Posterior vena cava (tissue), 2 donors: ENCODE data around the gene FGF1. TPM values are rescaled to one million over a fixed set of nuclear protein-coding genes. Genes with fewer than 3 reads are reported as not detected.

Experiments used
- DNase-seq: peaks from one replicate; pipeline ENCODE4 v3.0.0-alpha.2; 2020; ENCODE audit warnings: low spot score
- intact Hi-C, 2 donors: fragments of 100-400 bp; cut with DNase I; formaldehyde crosslinking; loops; one replicate each; pipeline versions ENCODE4 v1.14.1 to v1.14.2; 2022 to 2023
- total RNA-seq, 2 donors: library from RNA; stranded (reverse); fragmentation: NEBNext Ultra II Directional; extraction: Animal tissue kit (Norgen Biotek cat#: 25700); gene quantifications; one replicate each; pipeline ENCODE4 v1.2.1, GENCODE V29; 2021
- donor health status: DM: yes; HTN: yes; CAD: no.
- donor health status: DM: yes; HTN: yes; CAD: no.

The FGF1 gene
- total RNA-seq, 2 donors from 2014 or later: 2.3 to 5.0 TPM

DNA sequence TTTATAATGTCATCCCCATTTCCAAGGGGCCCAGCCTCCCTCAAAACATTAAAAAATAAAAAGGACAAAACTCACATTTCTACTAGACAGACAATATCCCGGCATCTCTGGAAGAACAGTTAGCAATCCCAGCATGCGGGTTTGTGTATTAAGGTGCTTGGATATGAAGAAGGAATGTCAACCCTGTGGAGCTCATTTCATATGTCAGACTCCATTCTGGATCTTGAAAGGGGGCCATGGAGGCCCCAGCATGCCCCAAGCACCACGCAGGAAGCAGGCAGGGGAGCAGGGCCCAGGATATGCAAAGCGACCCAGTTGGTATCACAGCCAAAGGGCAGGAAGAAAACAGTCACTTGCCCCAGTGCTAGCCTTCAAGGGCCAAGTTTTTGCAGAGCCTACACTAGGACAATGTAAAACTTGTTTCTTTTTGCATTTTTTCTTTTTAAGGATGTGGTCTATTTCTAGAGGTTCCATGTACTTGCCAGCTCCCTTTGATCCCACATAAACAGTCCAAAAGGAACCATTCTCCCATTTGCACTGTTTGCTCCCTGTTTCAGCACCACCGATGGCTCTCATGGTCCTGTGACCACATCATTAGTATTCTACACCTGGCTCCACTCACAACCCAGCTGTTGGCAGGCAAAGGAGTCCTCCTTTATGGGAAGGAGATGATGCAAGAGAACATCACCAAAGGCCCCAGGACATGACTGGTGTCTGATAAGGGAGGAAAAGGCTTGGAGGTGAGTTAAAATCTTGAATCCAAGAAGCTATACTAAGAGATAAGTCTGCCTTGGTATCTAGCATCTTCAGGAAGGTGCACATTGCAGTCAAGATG lies 58.3 kb downstream of the FGF1 start:
- intact Hi-C loops: no loop called here
- DNase-seq: no peak

GRCh38 chr5:142626786-142627185 lies 59.1 kb downstream of the FGF1 start:
- DNase-seq: no peak
- intact Hi-C loops: no loop called here

- intact Hi-C loops: no loop called here
- DNase-seq: no peak
Measured at GRCh38 chr5:142626099-142626498, 59.8 kb downstream of the FGF1 start.

GRCh38 chr5:142621227-142621626 lies 64.7 kb downstream of the FGF1 start:
- DNase-seq: no peak
- intact Hi-C loops: no loop called here

GRCh38 chr5:142619815-142620214 lies 66.1 kb downstream of the FGF1 start:
- intact Hi-C loops: no loop called here
- DNase-seq: no peak

- intact Hi-C loops: no loop called here
Measured at GRCh38 chr5:142618130-142618523, 67.8 kb downstream of the FGF1 start.

GRCh38 chr5:142617416-142618129 lies 68.3 kb downstream of the FGF1 start:
- intact Hi-C loops: no loop called here

More at GRCh38 chr5:142618130-142618523, 67.8 kb downstream of the FGF1 start:
- DNase-seq: no peak

GRCh38 chr5:142615948-142616347 lies 69.9 kb downstream of the FGF1 start:
- no peak for DNase-seq
- intact Hi-C loops: no loop called here

More at GRCh38 chr5:142617416-142618129, 68.3 kb downstream of the FGF1 start:
- no peak for DNase-seq

- DNase-seq: no peak
- intact Hi-C loops: loop anchor here in 1 of 2 donors (5.0 kb wide), 2 partner anchors 83 to 273 kb away; no protein-coding TSS in a partner anchor
Measured at GRCh38 chr5:142614054-142614453, 71.8 kb downstream of the FGF1 start.

DNA sequence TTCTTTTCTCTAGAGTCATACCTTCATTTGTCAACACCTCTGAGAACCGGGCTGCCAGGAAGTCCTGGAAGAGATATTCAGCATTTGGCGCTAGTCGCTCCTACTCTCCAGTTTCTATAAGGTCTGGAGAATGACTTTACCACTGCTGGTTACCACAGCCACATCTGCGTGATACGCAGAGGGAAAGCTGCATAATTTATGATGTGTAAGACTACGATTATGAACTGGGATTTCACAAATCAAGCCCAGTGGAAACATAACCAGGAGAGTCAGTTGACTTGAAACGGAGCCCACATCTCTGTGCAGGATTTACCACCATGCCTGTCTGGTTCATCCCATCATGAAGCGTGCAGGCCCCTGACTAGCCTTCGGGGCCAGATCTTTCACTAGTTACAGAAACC lies 72.6 kb downstream of the FGF1 start:
- no peak for DNase-seq
- intact Hi-C loops: loop anchor here in 1 of 2 donors (5.0 kb wide), 2 partner anchors 84 to 274 kb away; no protein-coding TSS in a partner anchor

DNA sequence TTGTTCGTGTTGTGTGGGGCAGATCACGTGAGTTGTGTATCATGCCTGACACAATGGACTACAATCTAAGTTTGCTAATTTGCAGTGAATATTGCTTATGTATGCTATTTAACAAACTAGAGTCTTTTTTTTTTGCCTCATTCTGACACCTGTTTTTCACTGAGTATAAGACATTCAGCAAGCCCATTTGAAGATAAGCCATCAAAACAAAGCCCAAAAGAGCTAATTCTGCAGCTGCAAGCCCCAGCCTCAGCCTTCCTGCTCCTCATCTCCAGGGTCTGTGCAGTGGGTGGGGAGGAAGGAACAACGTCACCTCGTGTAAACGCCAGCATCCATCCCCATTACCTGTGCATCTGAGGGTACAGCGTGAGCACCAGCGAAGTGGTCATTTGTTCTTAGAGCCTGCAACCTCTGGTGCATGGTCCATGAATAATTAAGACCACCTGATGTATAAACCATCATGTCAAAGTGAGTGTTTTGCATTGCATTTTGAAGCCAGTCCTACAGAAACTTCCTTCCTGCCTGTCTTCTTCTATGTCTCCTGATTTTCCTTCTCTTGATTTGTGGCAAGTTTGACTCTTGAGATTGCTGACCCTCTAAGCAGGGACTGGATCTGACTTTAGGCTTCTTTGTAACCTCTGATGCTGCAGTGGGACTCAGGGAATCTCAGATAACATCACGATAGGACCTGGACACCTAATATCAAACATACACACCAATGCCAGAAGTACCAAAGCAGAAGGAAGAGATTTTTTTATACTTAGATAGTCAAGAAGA lies 73.2 kb downstream of the FGF1 start:
- no peak for DNase-seq
- intact Hi-C loops: loop anchor here in 1 of 2 donors (5.0 kb wide), 2 partner anchors 85 to 275 kb away; no protein-coding TSS in a partner anchor

- peak; percentile 82 for DNase-seq
- intact Hi-C loops: loop anchor here in 1 of 2 donors (5.0 kb wide), 2 partner anchors 86 to 276 kb away; no protein-coding TSS in a partner anchor
Measured at GRCh38 chr5:142611154-142611553, 74.7 kb downstream of the FGF1 start.

- intact Hi-C loops: loop anchor here in 1 of 2 donors (5.0 kb wide), 2 partner anchors 87 to 277 kb away; no protein-coding TSS in a partner anchor
- no peak for DNase-seq
Measured at GRCh38 chr5:142610176-142611001, 75.5 kb downstream of the FGF1 start.

- no peak for DNase-seq
- intact Hi-C loops: loop anchor here in 1 of 2 donors (10.0 kb wide), 1 partner anchor 46 kb away; no protein-coding TSS in a partner anchor
Measured at GRCh38 chr5:142609142-142609541, 76.7 kb downstream of the FGF1 start.

DNA sequence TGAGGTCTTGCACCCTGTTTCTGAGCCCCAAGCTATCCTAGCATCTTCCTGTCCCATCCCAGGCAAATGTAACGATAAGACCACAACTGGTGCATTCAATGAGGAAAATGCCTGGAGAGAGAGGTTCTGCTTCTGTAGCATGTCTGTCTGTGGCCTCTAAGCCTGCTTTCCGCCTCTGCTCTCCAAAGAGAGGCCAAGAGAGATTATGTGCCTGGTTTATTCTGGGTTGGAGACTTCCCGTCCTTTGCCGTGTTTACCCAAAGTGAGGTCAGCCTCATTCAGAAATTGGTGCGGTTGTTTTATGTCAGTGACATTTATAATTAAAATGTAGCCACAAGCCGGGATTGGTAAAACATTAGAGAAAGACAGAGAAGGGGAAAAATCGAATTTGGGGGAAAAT lies 77.8 kb downstream of the FGF1 start:
- intact Hi-C loops: loop anchor here in 1 of 2 donors (10.0 kb wide), 1 partner anchor 47 kb away; no protein-coding TSS in a partner anchor
- no peak for DNase-seq

- DNase-seq: no peak
- intact Hi-C loops: loop anchor here in 1 of 2 donors (10.0 kb wide), 1 partner anchor 49 kb away; no protein-coding TSS in a partner anchor
Measured at GRCh38 chr5:142605611-142606010, 80.3 kb downstream of the FGF1 start.

DNA sequence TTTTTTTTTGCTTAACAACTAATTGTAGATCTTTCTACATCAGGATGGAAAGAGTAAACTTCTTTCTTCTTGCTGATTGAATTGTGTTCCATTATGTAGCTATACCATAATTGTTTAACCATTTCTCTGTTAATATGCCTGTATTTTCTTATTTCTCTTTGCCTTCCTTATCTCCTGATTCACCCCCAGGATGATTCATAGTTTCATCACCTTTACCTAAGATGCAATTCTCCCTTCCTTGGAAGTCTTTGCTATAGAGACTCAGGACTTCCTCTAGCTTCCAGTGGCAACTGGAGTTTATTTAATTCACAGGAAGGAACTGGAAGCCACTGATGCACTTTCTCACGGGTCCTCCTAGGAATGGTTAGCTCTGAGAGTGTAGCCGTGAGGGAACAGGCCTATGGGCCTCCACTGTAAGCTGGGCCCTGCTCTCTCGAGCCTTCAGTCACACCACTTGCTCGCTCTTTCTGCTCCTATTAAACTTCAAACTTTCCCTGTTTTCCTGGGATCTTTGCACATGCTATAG lies 83.1 kb downstream of the FGF1 start:
- intact Hi-C loops: loop anchor here in 1 of 2 donors (10.0 kb wide), 1 partner anchor 52 kb away; no protein-coding TSS in a partner anchor
- DNase-seq: no peak

- DNase-seq: no peak
- intact Hi-C loops: loop anchor here in 1 of 2 donors (10.0 kb wide), 1 partner anchor 53 kb away; no protein-coding TSS in a partner anchor
Measured at GRCh38 chr5:142601432-142601831, 84.5 kb downstream of the FGF1 start.
